DND-41 (cell line): ENCODE measurements around the gene PSMA3.
A peak's percentile ranks its signal among the peaks of the same experiment; 100 is the strongest.

Experiments used
- ATAC-seq: fragments of 200-7000 bp; cut with Tn5 transposase; 3 replicates; pipeline ENCODE4 v1.9.1; 2021; ENCODE audit warnings: low read depth; ENCODE audit not compliant: insufficient read depth
- DNase-seq: peaks from one replicate; pipeline ENCODE4 v3.0.0-alpha.2; 2020
- H2AFZ ChIP-seq: 2 replicates; pipeline ENCODE4 v1.6.0; 2012; ENCODE audit warnings: low read depth, low read length
- H3K27ac ChIP-seq: 2 replicates; pipeline ENCODE4 v1.5.1; 2012; ENCODE audit warnings: low read length, inconsistent platforms
- H3K27me3 ChIP-seq: fragments of 200-600 bp; sonication (generic); 2 replicates; pipeline ENCODE4 v1.6.0; 2012; ENCODE audit warnings: low read length, mild to moderate bottlenecking, inconsistent platforms; ENCODE audit not compliant: insufficient read depth, poor library complexity
- H3K36me3 ChIP-seq: 2 replicates; pipeline ENCODE4 v1.5.1; 2012; ENCODE audit warnings: low read length, inconsistent platforms; ENCODE audit not compliant: insufficient read depth
- H3K4me1 ChIP-seq: 2 replicates; pipeline ENCODE4 v1.5.1; 2012; ENCODE audit warnings: mild to moderate bottlenecking, low read length; ENCODE audit not compliant: insufficient read depth
- H3K4me2 ChIP-seq: 2 replicates; pipeline ENCODE4 v1.6.0; 2012; ENCODE audit warnings: mild to moderate bottlenecking, moderate library complexity, low read length, inconsistent platforms; ENCODE audit not compliant: insufficient read depth
- H3K4me3 ChIP-seq, 2 experiments: fragments of 200-600 bp in 1 of 2; shearing (Covaris generic) in 1 of 2; 2 replicates each; pipeline ENCODE4 v1.5.1; 2012 to 2016; ENCODE audit warnings: inconsistent platforms in 2 of 2, low read length in 2 of 2, mild to moderate bottlenecking in 2 of 2, low read depth in 1 of 2, moderate library complexity in 1 of 2
- H3K79me2 ChIP-seq: 2 replicates; pipeline ENCODE4 v1.6.0; 2012; ENCODE audit warnings: low read length, inconsistent platforms; ENCODE audit not compliant: insufficient read depth
- H3K9ac ChIP-seq: 2 replicates; pipeline ENCODE4 v1.6.0; 2012; ENCODE audit warnings: low read depth, mild to moderate bottlenecking, inconsistent platforms, low read length, moderate library complexity
- H3K9me3 ChIP-seq: 2 replicates; pipeline ENCODE4 v1.5.1; 2012; ENCODE audit warnings: low read length, moderate library complexity, mild to moderate bottlenecking, inconsistent platforms; ENCODE audit not compliant: insufficient read depth, severe bottlenecking
- H4K20me1 ChIP-seq: 2 replicates; pipeline ENCODE4 v1.6.0; 2012; ENCODE audit warnings: low read length; ENCODE audit not compliant: insufficient read depth
- CTCF ChIP-seq: IDR thresholded peaks from 2 replicates; pipeline ENCODE4 v1.5.1; 2012; ENCODE audit warnings: borderline replicate concordance, low read length, moderate library complexity, mild to moderate bottlenecking; ENCODE audit not compliant: poor library complexity, severe bottlenecking; ENCODE audit errors: extremely low read depth
- EZH2 ChIP-seq: IDR thresholded peaks from 3 replicates; pipeline ENCODE4 v1.6.1; 2012; ENCODE audit warnings: borderline replicate concordance, low read depth, mild to moderate bottlenecking, moderate library complexity, low read length, inconsistent platforms; ENCODE audit not compliant: severe bottlenecking

Gene PSMA3

GRCh38 chr14:58276208-58276607 is 31.6 kb downstream of the PSMA3 start:
- Histone ChIP-seq H3K27ac (0 out of 2 replicates have a peak overlapping the region, but pooled peaks have one; percentile 10), H3K27me3 (no peaks in the 10 kb centered on the region), H3K4me3 (no peak overlapping the region), H2AFZ (no peak overlapping the region), H3K9me3 (no peaks in the 10 kb centered on the region), H4K20me1 (peaks cover 43% of the 10 kb centered on the region), H3K9ac (no peak overlapping the region), H3K36me3 (peaks cover 85% of the 10 kb centered on the region), H3K4me1 (peaks cover 22% of the 10 kb centered on the region), H3K79me2 (peaks cover 99% of the 10 kb centered on the region), H3K4me2 (peak overlapping the region; percentile 23; the same call in 1 of the 2 replicates)
- DNase-seq (no peak), ATAC-seq (no peak)
- TF ChIP-seq CTCF (no peak), EZH2 (no peak)

GRCh38 chr14:58278177-58278576 is 33.5 kb downstream of the PSMA3 start:
- DNase-seq: no peak
- peaks cover 99% of the 10 kb centered on the region for H3K79me2 ChIP-seq
- peaks cover 45% of the 10 kb centered on the region for H4K20me1 ChIP-seq
- peaks cover 85% of the 10 kb centered on the region for H3K36me3 ChIP-seq
- no peak overlapping the region for H3K4me2 ChIP-seq
- no peak for ATAC-seq
- peaks cover 22% of the 10 kb centered on the region for H3K4me1 ChIP-seq
- H3K27ac ChIP-seq: no peak overlapping the region
- no peaks in the 10 kb centered on the region for H3K27me3 ChIP-seq
- no peak overlapping the region for H3K9ac ChIP-seq
- H3K9me3 ChIP-seq: no peaks in the 10 kb centered on the region
- no peak overlapping the region for H3K4me3 ChIP-seq
- no peak overlapping the region for H2AFZ ChIP-seq
- TF ChIP-seq EZH2 (no peak), CTCF (no peak)

- Histone ChIP-seq H3K9me3 (no peaks in the 10 kb centered on the region), H3K36me3 (peaks cover 91% of the 10 kb centered on the region), H4K20me1 (peaks cover 53% of the 10 kb centered on the region), H3K27me3 (no peaks in the 10 kb centered on the region), H3K27ac (no peak overlapping the region), H3K4me2 (no peak overlapping the region), H3K4me3 (no peak overlapping the region), H3K4me1 (peaks cover 2% of the 10 kb centered on the region; the same call in 1 of the 2 replicates), H3K79me2 (peaks cover 99% of the 10 kb centered on the region), H3K9ac (no peak overlapping the region), H2AFZ (no peak overlapping the region)
- no peak for DNase-seq
- TF ChIP-seq EZH2: no peak
- no peak for TF ChIP-seq CTCF
- peak; percentile 22; the same call in 1 of the 3 replicates for ATAC-seq
These were observed 36.5 kb downstream of the PSMA3 start for GRCh38 chr14:58280954-58281787.
